K562 (cell line): ENCODE measurements around the gene RFC2. TPM values are rescaled to one million over a fixed set of nuclear protein-coding genes. Genes with fewer than 3 reads are reported as not detected.

Source experiments
- FIP1L1 ChIP-seq: fragments of 200-400 bp; formaldehyde crosslinking; IDR thresholded peaks from 2 replicates; pipeline ENCODE4 v1.6.1; 2018; ENCODE audit warnings: mild to moderate bottlenecking, low read depth, low read length; ENCODE audit not compliant: poor library complexity, severe bottlenecking
- FOSL1 ChIP-seq: fragments of 200-800 bp; sonication (Bioruptor generic); conservative IDR thresholded peaks from 2 replicates; pipeline ENCODE4 v1.6.1; 2016; ENCODE audit warnings: missing genetic modification characterization, missing compliant biosample characterization
- GATAD2B ChIP-seq: fragments of 450-650 bp; IDR thresholded peaks from 2 replicates; pipeline ENCODE4 v1.6.1; 2017; ENCODE audit warnings: mild to moderate bottlenecking, borderline replicate concordance
- HDAC8 ChIP-seq: fragments of 450-650 bp; IDR thresholded peaks from 2 replicates; pipeline ENCODE4 v1.6.1; 2016; ENCODE audit warnings: mild to moderate bottlenecking, missing genetic modification characterization, moderate library complexity, missing compliant biosample characterization
- KDM5B ChIP-seq: fragments of 200-600 bp; sonication (generic); IDR thresholded peaks from 2 replicates; pipeline ENCODE4 v1.6.1; 2012; ENCODE audit warnings: low read depth, mild to moderate bottlenecking, moderate library complexity, low read length, control low read depth, inconsistent platforms; ENCODE audit not compliant: insufficient replicate concordance
- MCM2 ChIP-seq: fragments of 450-650 bp; IDR thresholded peaks from 2 replicates; pipeline ENCODE4 v1.6.1; 2017; ENCODE audit warnings: low read depth, mild to moderate bottlenecking
- PCBP1 ChIP-seq: fragments of 200-400 bp; formaldehyde crosslinking; IDR thresholded peaks from 2 replicates; pipeline ENCODE4 v1.6.1; 2018; ENCODE audit warnings: mild to moderate bottlenecking, low read depth, low read length; ENCODE audit not compliant: poor library complexity, severe bottlenecking
- POLR2AphosphoS5 ChIP-seq: IDR thresholded peaks from 2 replicates; pipeline ENCODE4 v1.6.1; 2011; ENCODE audit warnings: mild to moderate bottlenecking, low read depth, low read length, moderate library complexity; ENCODE audit not compliant: control insufficient read depth, insufficient read depth
- RHOXF2B ChIP-seq: fragments of 250-450 bp; sonication (Bioruptor Pico); conservative IDR thresholded peaks from 2 replicates; pipeline ENCODE4 v1.5.1; 2021
- RNF2 ChIP-seq: sonication (generic); IDR thresholded peaks from 2 replicates; pipeline ENCODE4 v1.6.1; 2016
- SNRNP70 ChIP-seq: fragments of 200-400 bp; formaldehyde crosslinking; optimal IDR thresholded peaks from 2 replicates; pipeline ENCODE3; 2017; ENCODE audit warnings: low read depth, low read length
- TEAD4 ChIP-seq, 2 experiments: sonication (generic) in 1 of 2; formaldehyde crosslinking in 1 of 2; IDR thresholded peaks; 2 replicates each; pipeline versions ENCODE4 v1.6.1 to v1.8.0; 2012 to 2022; ENCODE audit warnings: borderline replicate concordance in 1 of 2, inconsistent platforms in 1 of 2, low read length in 1 of 2, mild to moderate bottlenecking in 1 of 2, missing genetic modification reagents in 1 of 2
- THAP7 ChIP-seq: fragments of 250-450 bp; sonication (Bioruptor Pico); IDR thresholded peaks from 2 replicates; pipeline ENCODE4 v1.5.0; 2021
- XRCC3 ChIP-seq: fragments of 450-650 bp; IDR thresholded peaks from 2 replicates; pipeline ENCODE4 v1.6.1; 2017; ENCODE audit warnings: mild to moderate bottlenecking, moderate library complexity
- ZC3H8 ChIP-seq: fragments of 450-650 bp; IDR thresholded peaks from 2 replicates; pipeline ENCODE4 v1.6.1; 2017
- ZNF197 ChIP-seq: fragments of 200-800 bp; sonication (Bioruptor generic); IDR thresholded peaks from 2 replicates; pipeline ENCODE4 v1.6.1; 2016; ENCODE audit warnings: low read depth, missing genetic modification characterization, missing compliant biosample characterization
- ZNF217 ChIP-seq: sonication (generic); formaldehyde crosslinking; IDR thresholded peaks from 2 replicates; pipeline ENCODE4 v1.8.0; 2022; ENCODE audit warnings: mild to moderate bottlenecking, missing genetic modification reagents
- ZNF561 ChIP-seq: fragments of 450-650 bp; formaldehyde crosslinking; conservative IDR thresholded peaks from 2 replicates; pipeline ENCODE4 v1.4.0; 2020; ENCODE audit warnings: mild to moderate bottlenecking, moderate library complexity
- polyA plus RNA-seq, 8 experiments: library from polyadenylated mRNA; depleted of rRNA in 4 of 8; stranded (reverse) in 5 of 8; unstranded in 3 of 8; fragments of >200 nt; fragmentation: Nextera tagmentation in 2 of 8; fragmentation: Illumina TruSeq in 1 of 8; extraction: Ambion mirVana in 2 of 8; extraction: Trizol in 1 of 8; gene quantifications; 2 replicates each; pipeline versions ENCODE4 v1.2.1 to v1.2.3, GENCODE V29; 2011 to 2014; ENCODE audit warnings: inconsistent platforms in 1 of 8, missing spikeins in 1 of 8
- total RNA-seq, 7 experiments: library from RNA; depleted of rRNA in 6 of 7; stranded (reverse); fragments of >200 nt in 6 of 7; fragmentation: Illumina TruSeq in 2 of 7; extraction: Trizol in 2 of 7; gene quantifications; 2 replicates each; pipeline versions ENCODE4 v1.2.1 to v1.2.3, GENCODE V29; 2011 to 2021; ENCODE audit warnings: low replicate concordance in 1 of 7
- TF ChIP-seq, protein P1 (sequence below), 2 experiments: fragments of 450-650 bp; IDR thresholded peaks; 2 replicates each; pipeline ENCODE4 v1.6.1; 2016; ENCODE audit warnings: mild to moderate bottlenecking in 2 of 2, borderline replicate concordance in 1 of 2, low read depth in 1 of 2, moderate library complexity in 1 of 2
- TF ChIP-seq, protein P2 (sequence below): fragments of 450-650 bp; IDR thresholded peaks from 2 replicates; pipeline ENCODE4 v1.6.1; 2016; ENCODE audit warnings: low read depth, mild to moderate bottlenecking, moderate library complexity

RFC2 gene
- total and polyA plus RNA-seq, 9 of the 15 experiments (the other 6 are each of a cell fraction or from before 2014, with no cell fraction given) = 32.5 to 161 (median 102) TPM

DNA sequence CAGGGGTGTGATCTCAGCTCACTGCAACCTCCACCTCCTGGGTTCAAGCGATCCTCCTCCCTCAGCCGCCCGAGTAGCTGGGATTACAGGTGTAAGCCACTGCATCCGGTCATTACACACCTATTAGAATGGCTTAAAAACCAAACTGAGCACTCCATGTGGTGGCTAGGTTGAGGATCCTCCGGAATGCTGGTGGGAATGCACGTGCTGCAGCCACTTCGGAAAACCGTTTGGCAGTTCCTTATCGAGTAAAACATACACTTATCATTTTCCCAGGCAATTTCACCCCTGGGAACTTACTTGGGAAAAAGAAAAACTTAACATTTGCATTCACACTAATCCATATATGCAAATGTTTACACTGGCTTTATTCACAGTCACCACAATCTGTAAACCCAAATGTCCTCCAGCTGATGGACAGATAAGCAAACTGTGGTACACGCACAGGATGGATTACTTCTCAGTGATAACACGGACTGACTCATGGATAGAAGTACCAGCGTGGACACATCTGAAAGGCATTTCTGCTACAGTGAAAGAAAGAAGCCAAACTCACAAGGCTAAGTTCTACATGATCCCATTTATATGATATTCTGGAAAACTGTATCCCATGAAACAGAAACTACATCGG, 20.4 kb downstream of the RFC2 start (continued):
- TF ChIP-seq, protein P1, sequence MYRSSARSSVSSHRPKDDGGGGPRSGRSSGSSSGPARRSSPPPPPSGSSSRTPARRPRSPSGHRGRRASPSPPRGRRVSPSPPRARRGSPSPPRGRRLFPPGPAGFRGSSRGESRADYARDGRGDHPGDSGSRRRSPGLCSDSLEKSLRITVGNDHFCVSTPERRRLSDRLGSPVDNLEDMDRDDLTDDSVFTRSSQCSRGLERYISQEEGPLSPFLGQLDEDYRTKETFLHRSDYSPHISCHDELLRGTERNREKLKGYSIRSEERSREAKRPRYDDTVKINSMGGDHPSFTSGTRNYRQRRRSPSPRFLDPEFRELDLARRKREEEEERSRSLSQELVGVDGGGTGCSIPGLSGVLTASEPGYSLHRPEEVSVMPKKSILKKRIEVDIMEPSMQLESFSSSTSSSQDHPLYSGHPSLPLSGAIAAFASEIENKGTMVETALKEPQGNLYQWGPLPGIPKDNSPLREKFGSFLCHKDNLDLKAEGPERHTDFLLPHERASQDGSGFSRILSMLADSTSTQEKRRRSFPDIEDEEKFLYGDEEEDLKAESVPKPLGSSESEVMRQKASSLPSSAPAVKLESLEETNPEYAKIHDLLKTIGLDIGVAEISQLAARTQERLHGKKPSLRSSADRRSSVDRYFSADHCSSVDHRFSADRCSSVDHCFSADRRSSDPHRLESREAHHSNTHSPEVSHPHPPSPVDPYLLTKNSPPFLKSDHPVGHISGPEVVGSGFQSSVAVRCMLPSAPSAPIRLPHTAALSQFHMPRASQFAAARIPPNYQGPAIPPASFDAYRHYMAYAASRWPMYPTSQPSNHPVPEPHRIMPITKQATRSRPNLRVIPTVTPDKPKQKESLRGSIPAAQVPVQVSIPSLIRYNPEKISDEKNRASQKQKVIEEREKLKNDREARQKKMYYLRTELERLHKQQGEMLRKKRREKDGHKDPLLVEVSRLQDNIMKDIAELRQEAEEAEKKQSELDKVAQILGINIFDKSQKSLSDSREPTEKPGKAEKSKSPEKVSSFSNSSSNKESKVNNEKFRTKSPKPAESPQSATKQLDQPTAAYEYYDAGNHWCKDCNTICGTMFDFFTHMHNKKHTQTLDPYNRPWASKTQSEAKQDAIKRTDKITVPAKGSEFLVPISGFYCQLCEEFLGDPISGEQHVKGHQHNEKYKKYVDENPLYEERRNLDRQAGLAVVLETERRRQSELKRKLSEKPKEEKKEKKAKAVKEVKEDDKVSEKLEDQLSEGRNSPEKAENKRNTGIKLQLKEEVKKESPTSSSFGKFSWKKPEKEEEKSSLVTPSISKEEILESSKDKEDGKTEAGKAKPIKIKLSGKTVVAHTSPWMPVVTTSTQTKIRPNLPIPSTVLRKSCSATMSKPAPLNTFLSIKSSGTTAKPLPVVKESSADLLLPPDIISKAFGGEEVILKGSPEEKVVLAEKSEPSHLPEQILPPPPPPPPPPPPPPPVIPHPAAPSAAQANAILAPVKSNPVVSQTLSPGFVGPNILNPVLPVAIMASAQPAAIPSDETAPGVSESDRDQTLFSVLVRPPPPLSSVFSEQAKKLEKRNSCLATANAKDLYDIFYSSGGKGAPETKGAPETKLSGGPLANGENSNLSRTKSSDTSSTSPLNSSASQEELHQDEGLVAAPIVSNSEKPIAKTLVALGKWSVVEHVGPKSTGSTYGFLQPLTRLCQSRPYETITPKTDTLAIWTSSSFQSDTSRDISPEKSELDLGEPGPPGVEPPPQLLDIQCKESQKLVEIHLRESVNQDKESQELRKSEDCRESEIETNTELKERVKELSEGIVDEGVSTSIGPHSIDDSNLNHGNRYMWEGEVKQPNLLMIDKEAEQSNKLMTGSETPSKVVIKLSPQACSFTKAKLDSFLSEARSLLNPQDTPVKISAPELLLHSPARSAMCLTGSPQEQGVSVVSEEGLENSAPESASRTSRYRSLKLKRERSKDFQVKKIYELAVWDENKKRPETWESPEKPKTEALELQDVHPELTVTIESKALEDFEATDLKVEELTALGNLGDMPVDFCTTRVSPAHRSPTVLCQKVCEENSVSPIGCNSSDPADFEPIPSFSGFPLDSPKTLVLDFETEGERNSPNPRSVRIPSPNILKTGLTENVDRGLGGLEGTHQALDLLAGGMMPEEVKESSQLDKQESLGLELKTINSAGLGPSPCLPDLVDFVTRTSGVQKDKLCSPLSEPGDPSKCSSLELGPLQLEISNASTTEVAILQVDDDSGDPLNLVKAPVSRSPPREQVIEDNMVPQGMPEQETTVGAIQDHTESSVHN (IDR thresholded peaks at IDR 0.05; ENCODE audit: borderline replicate concordance in 1 of 2, low read depth in 1 of 2) = no peak
- TF ChIP-seq ZNF561 (CRISPR knock-in tag) = no peak
- TF ChIP-seq, protein P2, sequence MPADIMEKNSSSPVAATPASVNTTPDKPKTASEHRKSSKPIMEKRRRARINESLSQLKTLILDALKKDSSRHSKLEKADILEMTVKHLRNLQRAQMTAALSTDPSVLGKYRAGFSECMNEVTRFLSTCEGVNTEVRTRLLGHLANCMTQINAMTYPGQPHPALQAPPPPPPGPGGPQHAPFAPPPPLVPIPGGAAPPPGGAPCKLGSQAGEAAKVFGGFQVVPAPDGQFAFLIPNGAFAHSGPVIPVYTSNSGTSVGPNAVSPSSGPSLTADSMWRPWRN = no peak
- TF ChIP-seq MCM2 = no peak
- TF ChIP-seq FOSL1 = peak; percentile 96
- no peak for TF ChIP-seq THAP7 (CRISPR knock-in tag)
- no peak for TF ChIP-seq XRCC3
- TF ChIP-seq RNF2 = no peak
- peak; percentile 74 for TF ChIP-seq TEAD4 (IDR thresholded peaks at IDR 0.05; ENCODE audit: low read length)
- no peak for TF ChIP-seq TEAD4 (CRISPR knock-in tag; IDR thresholded peaks at IDR 0.05; ENCODE audit: borderline replicate concordance)
- TF ChIP-seq ZC3H8 = no peak
- TF ChIP-seq KDM5B = no peak
- TF ChIP-seq GATAD2B = no peak
- no peak for TF ChIP-seq ZNF197
- TF ChIP-seq HDAC8 (tag) = no peak
- no peak for TF ChIP-seq FIP1L1
- TF ChIP-seq RHOXF2B (CRISPR knock-in tag) = no peak
- TF ChIP-seq PCBP1 = no peak
- no peak for TF ChIP-seq SNRNP70
- no peak for TF ChIP-seq ZNF217
- peak; percentile 63; the same call in 1 of the 2 replicates for TF ChIP-seq POLR2AphosphoS5
